GM10266 (cell line): ENCODE results near the gene AGAP1.

Experiments
- DNase-seq: peaks from one replicate; pipeline ENCODE4 v3.0.0; 2012; ENCODE audit errors: extremely low spot score
- CTCF ChIP-seq: IDR thresholded peaks from 2 replicates; pipeline ENCODE4 v1.5.1; 2012; ENCODE audit warnings: mild to moderate bottlenecking, low read depth; ENCODE audit not compliant: control insufficient read depth, insufficient read depth; ENCODE audit errors: missing control alignments

The AGAP1 gene

GRCh38 chr2:235576337-235576910, 82.6 kb downstream of the AGAP1 start:
- no peak for TF ChIP-seq CTCF
- DNase-seq, result no peak

GRCh38 chr2:235577404-235578330, 83.8 kb downstream of the AGAP1 start:
- no peak for DNase-seq
- no peak for TF ChIP-seq CTCF

GRCh38 chr2:235579128-235579527, 85.3 kb downstream of the AGAP1 start:
- DNase-seq, result no peak
- TF ChIP-seq CTCF, result no peak

- no peak for TF ChIP-seq CTCF
These were observed 86.7 kb downstream of the AGAP1 start for GRCh38 chr2:235580426-235581157.

GRCh38 chr2:235582081-235582686, 88.3 kb downstream of the AGAP1 start:
- no peak for DNase-seq
- TF ChIP-seq CTCF, result no peak

More at GRCh38 chr2:235580426-235581157, 86.7 kb downstream of the AGAP1 start:
- no peak for DNase-seq

GRCh38 chr2:235582729-235583128, 88.9 kb downstream of the AGAP1 start:
- DNase-seq, result no peak
- TF ChIP-seq CTCF, result no peak

- no peak for DNase-seq
- TF ChIP-seq CTCF, result no peak
These were observed 89.3 kb downstream of the AGAP1 start for GRCh38 chr2:235583144-235583543.
